Breast epithelium (tissue), 4 donors: Measurements from ENCODE around the gene EDN3. TPM values are rescaled to one million over a fixed set of nuclear protein-coding genes. Genes with fewer than 3 reads are reported as not detected.
"Not testable (repeated sequence)": the region's sequence is repeated elsewhere in the genome, so short reads cannot be mapped to it uniquely, and the experiment has no call there.

Experiments
- DNase-seq, 2 donors: peaks; one replicate each; pipeline ENCODE4 v3.0.0-alpha.2; 2019; ENCODE audit warnings: low spot score in 2 of 2
- H3K27ac ChIP-seq, 2 donors: fragments of 200-600 bp; sonication (generic) in 1 of 2; one replicate each; pipeline ENCODE4 v1.5.1; 2016 to 2019; ENCODE audit warnings: mild to moderate bottlenecking in 1 of 2
- H3K27me3 ChIP-seq, 2 donors: fragments of 200-600 bp; sonication (generic) in 1 of 2; one replicate each; pipeline versions ENCODE4 v1.5.1 to v1.6.0; 2017 to 2019; ENCODE audit warnings: control low read depth in 1 of 2, mild to moderate bottlenecking in 1 of 2
- H3K36me3 ChIP-seq: fragments of 200-600 bp; one replicate; pipeline ENCODE4 v1.5.1; 2019
- H3K4me1 ChIP-seq, 2 donors: fragments of 200-600 bp; sonication (generic); one replicate each; pipeline ENCODE4 v1.5.1; 2016 to 2019; ENCODE audit warnings: control low read depth in 1 of 2
- H3K4me3 ChIP-seq, 3 donors: fragments of 200-600 bp; sonication (generic); 1 replicate in 2 of 3; 2 replicates in 1 of 3; pipeline ENCODE4 v1.5.1; 2016 to 2019; ENCODE audit warnings: mild to moderate bottlenecking in 3 of 3, moderate library complexity in 2 of 3
- H3K9me3 ChIP-seq, 2 donors: fragments of 200-600 bp; sonication (generic) in 1 of 2; one replicate each; pipeline ENCODE4 v1.5.1; 2016 to 2019; ENCODE audit warnings: control low read depth in 1 of 2
- CTCF ChIP-seq, 3 donors: fragments of 450-650 bp; IDR thresholded peaks; one replicate each; pipeline ENCODE4 v1.5.1; 2016 to 2017; ENCODE audit warnings: antibody characterized with exemption in 3 of 3, mild to moderate bottlenecking in 3 of 3, moderate library complexity in 3 of 3
- POLR2A ChIP-seq: fragments of 450-650 bp; IDR thresholded peaks from one replicate; pipeline ENCODE4 v1.6.1; 2016; ENCODE audit warnings: antibody characterized with exemption, mild to moderate bottlenecking, moderate library complexity
- POLR2AphosphoS5 ChIP-seq, 3 donors: sonication (generic); formaldehyde crosslinking; IDR thresholded peaks; one replicate each; pipeline ENCODE4 v1.6.1; 2017; ENCODE audit warnings: antibody characterized with exemption in 3 of 3
- intact Hi-C: fragments of 100-400 bp; cut with DNase I; formaldehyde crosslinking; loops from one replicate; pipeline ENCODE4 v1.15.1; 2023; ENCODE audit warnings: low total_unique reads
- total RNA-seq, 3 donors: library from RNA; depleted of rRNA; stranded (reverse); fragments of >200 nt; gene quantifications; one replicate each; pipeline ENCODE4 v1.1.0, GENCODE V29; 2016

EDN3 gene
- total RNA-seq, 3 donors from 2014 or later: 0.96 to 12.1 (median 6.9) TPM

GRCh38 chr20:59352541-59352940, 52.1 kb downstream of the EDN3 start:
- Histone ChIP-seq H3K27ac (no peak overlapping the region), H3K4me3 (peak overlapping the region in 1 of 3 donors; percentile 11), H3K9me3 (no peaks in the 10 kb centered on the region), H3K27me3 (no peaks in the 10 kb centered on the region), H3K4me1 (no peaks in the 10 kb centered on the region), H3K36me3 (no peaks in the 10 kb centered on the region)
- no peak for TF ChIP-seq POLR2AphosphoS5 (IDR thresholded peaks at IDR 0.05)
- DNase-seq: no peak
- intact Hi-C loops: no loop called here

- Histone ChIP-seq H3K9me3 (no peaks in the 10 kb centered on the region), H3K4me1 (no peaks in the 10 kb centered on the region), H3K36me3 (no peaks in the 10 kb centered on the region), H3K4me3 (no peak overlapping the region), H3K27me3 (no peaks in the 10 kb centered on the region), H3K27ac (no peak overlapping the region)
- intact Hi-C loops: no loop called here
- TF ChIP-seq POLR2A (no peak), CTCF (IDR thresholded peaks at IDR 0.05) (no peak), POLR2AphosphoS5 (IDR thresholded peaks at IDR 0.05) (no peak)
- no peak for DNase-seq
These were observed 52.6 kb downstream of the EDN3 start for GRCh38 chr20:59352990-59353389.

- DNase-seq: no peak
- H3K27ac ChIP-seq: no peak overlapping the region
- H3K9me3 ChIP-seq: no peaks in the 10 kb centered on the region
- TF ChIP-seq POLR2AphosphoS5 (IDR thresholded peaks at IDR 0.05): no peak
- no peak for TF ChIP-seq CTCF (IDR thresholded peaks at IDR 0.05)
- no peak for TF ChIP-seq POLR2A
- H3K27me3 ChIP-seq: no peaks in the 10 kb centered on the region
- intact Hi-C loops: no loop called here
- no peak overlapping the region for H3K4me3 ChIP-seq
- no peaks in the 10 kb centered on the region for H3K36me3 ChIP-seq
- no peaks in the 10 kb centered on the region for H3K4me1 ChIP-seq
These were observed 54.0 kb downstream of the EDN3 start for GRCh38 chr20:59354460-59354859.

GRCh38 chr20:59355242-59355641, 54.8 kb downstream of the EDN3 start:
- intact Hi-C loops: no loop called here
- no peak overlapping the region for H3K27ac ChIP-seq
- TF ChIP-seq POLR2AphosphoS5 (IDR thresholded peaks at IDR 0.05): no peak
- no peak for TF ChIP-seq CTCF (IDR thresholded peaks at IDR 0.05)
- no peak for TF ChIP-seq POLR2A
- no peak for DNase-seq
- H3K4me1 ChIP-seq: no peaks in the 10 kb centered on the region
- H3K27me3 ChIP-seq: no peaks in the 10 kb centered on the region
- no peaks in the 10 kb centered on the region for H3K9me3 ChIP-seq
- H3K4me3 ChIP-seq: no peak overlapping the region
- H3K36me3 ChIP-seq: no peaks in the 10 kb centered on the region

- intact Hi-C loops: no loop called here
These were observed 56.3 kb downstream of the EDN3 start for GRCh38 chr20:59356662-59357165.

GRCh38 chr20:59358793-59359192, 58.4 kb downstream of the EDN3 start:
- H3K4me3 ChIP-seq, DNase-seq, H3K36me3 ChIP-seq, H3K9me3 ChIP-seq, H3K27me3 ChIP-seq, intact Hi-C loops, H3K4me1 ChIP-seq, H3K27ac ChIP-seq: not testable (repeated sequence)

More at GRCh38 chr20:59356662-59357165, 56.3 kb downstream of the EDN3 start:
- H3K27me3 ChIP-seq: peaks cover 0 to 4% of the 10 kb centered on the region in 2 donors
- TF ChIP-seq CTCF (IDR thresholded peaks at IDR 0.05): no peak
- TF ChIP-seq POLR2AphosphoS5 (IDR thresholded peaks at IDR 0.05): no peak
- no peak for TF ChIP-seq POLR2A
- no peaks in the 10 kb centered on the region for H3K36me3 ChIP-seq
- no peak overlapping the region for H3K27ac ChIP-seq
- H3K4me1 ChIP-seq: no peaks in the 10 kb centered on the region
- H3K9me3 ChIP-seq: no peaks in the 10 kb centered on the region
- DNase-seq: no peak
- H3K4me3 ChIP-seq: no peak overlapping the region
